Adrenal gland (tissue), 12 donors: ENCODE measurements around the gene CD93. TPM values are rescaled to one million over a fixed set of nuclear protein-coding genes. Genes with fewer than 3 reads are reported as not detected.

Source experiments
- DNase-seq, 7 donors: peaks; one replicate each; pipeline ENCODE4 v3.0.0-alpha.2; 2019 to 2020
- H3K27ac ChIP-seq, 5 donors: fragments of 200-600 bp; sonication (generic) in 4 of 5; 1 replicate in 3 of 5; 2 replicates in 2 of 5; pipeline versions ENCODE4 v1.5.1 to v1.8.0; 2016 to 2020; ENCODE audit warnings: mild to moderate bottlenecking in 1 of 5
- H3K27me3 ChIP-seq: fragments of 200-600 bp; 2 replicates; pipeline ENCODE4 v1.8.0; 2021
- H3K36me3 ChIP-seq, 2 donors: fragments of 200-600 bp; replicated peaks in 1 of 2; 1 replicate in 1 of 2; 2 replicates in 1 of 2; pipeline versions ENCODE4 v1.5.1 to v1.8.0; 2018 to 2022
- H3K4me1 ChIP-seq, 2 donors: fragments of 200-600 bp; replicated peaks in 1 of 2; 1 replicate in 1 of 2; 2 replicates in 1 of 2; pipeline versions ENCODE4 v1.5.1 to v1.8.0; 2018 to 2021
- H3K4me3 ChIP-seq, 4 donors: fragments of 200-600 bp; sonication (generic) in 3 of 4; one replicate each; pipeline ENCODE4 v1.5.1; 2016 to 2018
- H3K9me3 ChIP-seq, 3 donors: fragments of 200-600 bp; sonication (generic) in 1 of 3; replicated peaks in 1 of 3; 1 replicate in 2 of 3; 2 replicates in 1 of 3; pipeline versions ENCODE4 v1.5.1 to v1.8.0; 2016 to 2021
- POLR2A ChIP-seq, 2 donors: fragments of 450-650 bp; IDR thresholded peaks; one replicate each; pipeline ENCODE4 v1.6.1; 2017; ENCODE audit warnings: antibody characterized with exemption in 2 of 2, mild to moderate bottlenecking in 2 of 2, moderate library complexity in 1 of 2
- WGBS, 4 donors: extraction: QIAGEN DNeasy Blood & Tissue Kit in 2 of 4; methylation state at CpG; one replicate each; pipeline versions ENCODE4 v1.1.5 to v1.1.7; 2013 to 2017; 5-methylcytosine and 5-hydroxymethylcytosine counted together
- intact Hi-C, 2 donors: fragments of 100-400 bp; cut with DNase I; formaldehyde crosslinking; loops; one replicate each; pipeline versions ENCODE4 v1.14.1 to v1.15.0; 2022 to 2023
- polyA plus RNA-seq, 3 donors: library from polyadenylated mRNA; stranded (reverse); fragments of 200-250 nt in 2 of 3; fragments of 350-450 nt in 1 of 3; fragmentation: Illumina TruSeq in 1 of 3; extraction: RNeasy Lipid Tissue Mini Kit (QIAGEN cat#74804) in 1 of 3; gene quantifications; one replicate each; pipeline ENCODE4 v1.2.3, GENCODE V29; 2013 to 2014
- total RNA-seq, 9 donors: library from RNA; depleted of rRNA in 4 of 9; stranded (reverse); fragments of >200 nt in 4 of 9; fragments of 120-200 nt in 1 of 9; fragmentation: NEBNext Ultra II Directional in 1 of 9; extraction: Animal tissue kit (Norgen Biotek cat#: 25700) in 1 of 9; gene quantifications; one replicate each; pipeline versions ENCODE4 v1.1.0 to v1.2.4, GENCODE V29; 2013 to 2023
- TF ChIP-seq, protein P1 (sequence below), 6 experiments: fragments of 450-650 bp in 4 of 6; fragments of 200-600 bp in 2 of 6; sonication (generic) in 1 of 6; IDR thresholded peaks; 1 replicate in 5 of 6; 2 replicates in 1 of 6; pipeline versions ENCODE4 v1.5.1 to v1.8.0; 2016 to 2021; ENCODE audit warnings: antibody characterized with exemption in 6 of 6, mild to moderate bottlenecking in 2 of 6, moderate library complexity in 1 of 6
- donor health status: healthy with polysubstance abuse.
- donor health status: Bipolar disorder and iron deficiency.
- donor health status: DM: yes; HTN: yes; CAD: no.
- donor health status: DM: no; HTN: no; CAD: no.
- donor health status: DM: no; HTN: no; CAD: no.
- donor health status: DM: yes; HTN: yes; CAD: no.

CD93 gene
- total and polyA plus RNA-seq, 12 donors = 4.3 to 83.0 (median 37.3) TPM

DNA sequence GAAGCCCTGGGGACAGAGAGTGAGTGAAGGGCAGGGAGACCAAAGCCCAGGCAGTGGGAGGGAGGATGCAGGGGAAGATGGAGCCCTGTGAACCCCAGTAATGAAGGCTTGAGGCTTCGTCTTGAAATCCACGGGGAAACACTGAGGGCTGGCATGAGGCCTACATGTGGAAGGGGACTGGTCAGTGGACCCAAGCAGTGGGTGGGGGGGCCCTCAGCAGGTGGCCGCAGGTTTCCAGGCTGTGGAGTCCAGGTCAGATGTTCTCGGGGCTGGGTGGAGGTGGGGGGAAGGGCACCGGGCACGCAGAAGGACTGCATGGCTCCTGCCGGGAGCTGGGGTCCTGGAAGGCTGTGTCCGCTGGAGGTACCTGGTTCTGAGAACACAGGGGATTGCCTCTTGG lies 2.7 kb upstream of the CD93 start:
- TF ChIP-seq POLR2A (IDR thresholded peaks at IDR 0.05) = no peak
- TF ChIP-seq, protein P1, sequence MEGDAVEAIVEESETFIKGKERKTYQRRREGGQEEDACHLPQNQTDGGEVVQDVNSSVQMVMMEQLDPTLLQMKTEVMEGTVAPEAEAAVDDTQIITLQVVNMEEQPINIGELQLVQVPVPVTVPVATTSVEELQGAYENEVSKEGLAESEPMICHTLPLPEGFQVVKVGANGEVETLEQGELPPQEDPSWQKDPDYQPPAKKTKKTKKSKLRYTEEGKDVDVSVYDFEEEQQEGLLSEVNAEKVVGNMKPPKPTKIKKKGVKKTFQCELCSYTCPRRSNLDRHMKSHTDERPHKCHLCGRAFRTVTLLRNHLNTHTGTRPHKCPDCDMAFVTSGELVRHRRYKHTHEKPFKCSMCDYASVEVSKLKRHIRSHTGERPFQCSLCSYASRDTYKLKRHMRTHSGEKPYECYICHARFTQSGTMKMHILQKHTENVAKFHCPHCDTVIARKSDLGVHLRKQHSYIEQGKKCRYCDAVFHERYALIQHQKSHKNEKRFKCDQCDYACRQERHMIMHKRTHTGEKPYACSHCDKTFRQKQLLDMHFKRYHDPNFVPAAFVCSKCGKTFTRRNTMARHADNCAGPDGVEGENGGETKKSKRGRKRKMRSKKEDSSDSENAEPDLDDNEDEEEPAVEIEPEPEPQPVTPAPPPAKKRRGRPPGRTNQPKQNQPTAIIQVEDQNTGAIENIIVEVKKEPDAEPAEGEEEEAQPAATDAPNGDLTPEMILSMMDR (IDR thresholded peaks at IDR 0.05) = no peak
- H3K4me3 ChIP-seq = no peak overlapping the region
- DNase-seq = no peak
- no peaks in the 10 kb centered on the region for H3K36me3 ChIP-seq
- 82 to 96% (median 92%) methylated on average over 5 to 8 of the region's 8 CpGs for WGBS, 4 donors
- no peaks in the 10 kb centered on the region for H3K9me3 ChIP-seq
- intact Hi-C loops = no loop called here
- H3K27ac ChIP-seq = no peak overlapping the region
- H3K4me1 ChIP-seq = peaks cover 0 to 19% of the 10 kb centered on the region in 2 donors
- H3K27me3 ChIP-seq = no peaks in the 10 kb centered on the region

DNA sequence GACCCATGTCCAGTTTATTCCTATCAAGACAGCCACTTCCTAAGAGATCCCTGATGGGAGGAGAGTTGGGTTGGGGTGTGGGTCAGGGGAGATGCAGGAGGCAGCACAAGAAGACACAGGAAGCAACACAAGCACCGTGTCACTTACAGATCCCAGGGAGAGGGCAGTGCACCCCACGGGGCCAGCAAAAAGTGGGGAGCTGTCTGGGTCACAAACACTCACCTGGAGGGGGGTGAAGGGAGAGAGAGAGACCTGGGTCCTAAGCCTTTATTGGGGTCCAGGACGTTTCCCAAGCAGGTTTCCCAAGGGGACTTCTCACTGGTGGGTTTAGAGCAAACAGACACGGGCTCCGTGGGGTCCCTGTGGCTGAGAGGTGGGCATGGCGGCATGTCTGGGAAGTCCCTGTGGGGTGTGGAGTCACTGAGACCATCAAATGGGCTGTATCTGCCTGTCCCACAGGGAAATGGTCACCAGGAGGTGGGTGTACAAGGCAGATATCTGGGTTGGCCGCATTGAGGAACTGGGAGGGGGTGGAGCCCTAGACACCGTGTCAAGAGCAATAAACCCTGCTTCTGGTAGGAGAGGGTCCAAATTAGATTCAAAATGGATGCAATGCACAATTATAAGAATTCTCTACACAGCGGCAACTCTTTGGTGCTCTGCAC lies 1.6 kb upstream of the CD93 start:
- H3K36me3 ChIP-seq = no peaks in the 10 kb centered on the region
- H3K4me3 ChIP-seq = no peak overlapping the region
- intact Hi-C loops = no loop called here
- peak overlapping the region in 4 of 5 donors; percentile 43 to 92 (median 80) for H3K27ac ChIP-seq
- H3K9me3 ChIP-seq = no peaks in the 10 kb centered on the region
- TF ChIP-seq, protein P1 (IDR thresholded peaks at IDR 0.05) = no peak
- TF ChIP-seq POLR2A (IDR thresholded peaks at IDR 0.05) = no peak
- 69 to 77% (median 75%) methylated on average over 9 of the region's 9 CpGs for WGBS, 4 donors
- DNase-seq = no peak
- H3K4me1 ChIP-seq = peaks cover 0 to 19% of the 10 kb centered on the region in 2 donors
- H3K27me3 ChIP-seq = no peaks in the 10 kb centered on the region

DNA sequence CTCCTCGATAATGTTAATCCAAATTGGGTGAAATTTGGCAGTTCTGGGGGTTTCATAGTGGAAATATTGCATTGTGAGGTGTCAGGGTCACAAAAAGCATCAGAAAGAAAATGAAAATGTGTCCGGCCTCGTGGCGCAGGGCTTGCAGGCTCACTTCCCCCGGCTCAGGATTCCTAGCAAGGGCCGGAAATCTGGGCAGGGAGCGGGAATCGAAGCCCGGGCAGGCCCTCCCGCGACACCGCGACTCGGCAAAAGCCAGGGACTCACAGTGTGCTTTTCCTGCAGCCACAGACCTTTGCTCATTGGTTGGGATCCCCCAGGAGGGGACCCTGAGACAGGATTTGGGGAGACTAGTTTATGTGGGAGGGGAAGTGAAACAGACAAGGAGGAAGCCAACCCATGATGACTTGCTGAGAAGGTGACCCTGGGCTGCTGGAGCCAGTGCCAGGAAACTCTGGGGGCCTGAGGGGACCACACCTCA lies 847 bp upstream of the CD93 start:
- peak in 6 of 7 donors; percentile 48 to 75 (median 60) for DNase-seq
- 39 to 64% (median 55%) methylated on average over 14 of the region's 14 CpGs for WGBS, 4 donors
- H3K4me1 ChIP-seq = peaks cover 0 to 11% of the 10 kb centered on the region in 2 donors
- H3K27me3 ChIP-seq = no peaks in the 10 kb centered on the region
- no peaks in the 10 kb centered on the region for H3K36me3 ChIP-seq
- H3K27ac ChIP-seq = peak overlapping the region; percentile 19 to 92 (median 70)
- TF ChIP-seq, protein P1 (IDR thresholded peaks at IDR 0.05) = no peak
- TF ChIP-seq POLR2A (IDR thresholded peaks at IDR 0.05) = no peak
- H3K4me3 ChIP-seq = peak overlapping the region in 1 of 4 donors; percentile 46
- no peaks in the 10 kb centered on the region for H3K9me3 ChIP-seq
- intact Hi-C loops = no loop called here

- peak overlapping the region in 4 of 5 donors; percentile 43 to 92 (median 80) for H3K27ac ChIP-seq
- peak overlapping the region in 1 of 4 donors; percentile 46 for H3K4me3 ChIP-seq
- DNase-seq = no peak
- H3K36me3 ChIP-seq = no peaks in the 10 kb centered on the region
- no peak for TF ChIP-seq POLR2A (IDR thresholded peaks at IDR 0.05)
- TF ChIP-seq, protein P1 (IDR thresholded peaks at IDR 0.05) = no peak
- H3K9me3 ChIP-seq = no peaks in the 10 kb centered on the region
- peaks cover 0 to 2% of the 10 kb centered on the region in 2 donors for H3K4me1 ChIP-seq
- H3K27me3 ChIP-seq = no peaks in the 10 kb centered on the region
- 70 to 78% (median 72%) methylated on average over 11 to 23 of the region's 23 CpGs for WGBS, 4 donors
- intact Hi-C loops = no loop called here
These were observed 578 bp downstream of the CD93 start for GRCh38 chr20:23085436-23086055.
